ENCODE results near the gene PDE6G.
A peak's percentile ranks its signal among the peaks of the same experiment; 100 is the strongest.

The PDE6G gene

DNA sequence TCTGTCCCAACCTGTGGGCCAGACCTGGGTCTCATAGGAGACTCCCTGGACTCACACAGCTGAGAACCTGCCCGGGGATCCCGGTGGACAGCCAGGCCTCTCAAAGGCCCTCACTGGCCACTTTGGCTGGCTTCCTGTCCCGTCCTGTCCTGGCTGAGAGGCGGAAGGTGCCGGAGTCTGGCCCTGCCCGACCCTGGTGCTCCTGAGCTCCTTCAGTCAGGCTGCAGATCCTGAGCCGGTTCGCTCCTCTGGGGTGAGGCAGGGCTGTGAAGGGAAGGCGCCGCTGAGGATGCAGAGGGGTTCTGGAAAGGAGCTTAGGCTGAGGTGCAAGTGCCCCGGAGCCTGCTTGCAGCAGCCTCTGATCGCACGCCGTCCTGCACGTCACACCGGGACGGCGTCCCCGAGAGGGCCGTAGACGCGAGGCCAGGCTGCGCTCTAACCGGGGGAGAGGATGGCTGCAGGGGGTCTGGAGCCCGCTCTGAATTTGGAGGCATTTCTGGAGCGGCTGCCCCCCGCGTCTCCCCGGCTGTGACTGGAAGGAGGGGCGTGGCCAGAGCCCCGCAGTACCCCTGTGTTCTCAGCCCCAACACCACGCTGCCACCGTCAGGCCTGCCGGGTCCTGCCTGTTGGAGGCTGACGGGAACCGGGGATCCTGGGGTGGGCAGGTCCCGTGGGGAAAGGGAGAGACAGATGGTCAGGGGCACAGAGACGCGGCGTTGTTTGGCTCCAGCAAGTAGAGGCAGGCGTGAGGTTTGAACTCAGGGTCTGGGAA is 31.6 kb upstream of the PDE6G start:
- no peak for DNase-seq (ENCODE audit: low read depth, low spot score)

DNA sequence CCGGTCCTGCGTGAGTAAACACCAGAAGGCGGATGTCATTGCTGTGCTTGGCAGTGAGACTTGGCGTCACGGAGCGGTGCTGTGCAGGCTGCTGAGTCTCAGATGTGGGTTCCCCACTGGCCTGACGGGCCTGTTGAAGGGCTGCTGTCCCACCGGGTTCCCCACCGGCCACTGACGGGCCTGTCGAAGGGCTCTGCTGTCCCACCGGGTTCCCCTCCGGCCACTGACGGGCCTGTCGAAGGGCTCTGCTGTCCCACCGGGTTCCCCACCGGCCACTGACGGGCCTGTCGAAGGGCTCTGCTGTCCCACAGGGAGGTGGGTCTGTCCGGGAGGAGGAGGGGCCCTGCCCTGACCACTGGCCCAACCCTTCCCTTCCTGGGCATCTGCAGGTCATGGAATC is 30.3 kb upstream of the PDE6G start:
- no peak for DNase-seq (ENCODE audit: low read depth, low spot score)

DNA sequence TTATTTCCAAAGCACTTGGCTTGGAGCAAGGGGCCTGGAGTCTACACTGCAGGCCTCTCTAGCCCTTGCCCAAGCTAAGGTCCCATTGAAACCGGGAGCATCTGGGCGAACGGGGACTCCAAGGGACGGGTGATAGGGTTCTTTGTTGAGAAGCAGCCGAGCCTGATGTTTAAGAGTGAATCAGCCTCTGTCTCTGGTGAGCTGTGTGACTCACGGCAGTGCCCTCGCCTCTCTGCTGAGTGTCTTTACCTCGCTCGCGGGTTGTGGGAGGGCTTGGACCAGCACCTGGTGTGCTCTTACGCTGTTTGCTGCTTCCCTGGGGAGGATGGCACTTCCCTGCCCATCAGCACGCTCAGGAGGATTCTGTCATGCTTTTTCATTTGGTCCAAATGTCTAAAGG is 28.8 kb upstream of the PDE6G start:
- no peak for DNase-seq (ENCODE audit: low read depth, low spot score)

DNA sequence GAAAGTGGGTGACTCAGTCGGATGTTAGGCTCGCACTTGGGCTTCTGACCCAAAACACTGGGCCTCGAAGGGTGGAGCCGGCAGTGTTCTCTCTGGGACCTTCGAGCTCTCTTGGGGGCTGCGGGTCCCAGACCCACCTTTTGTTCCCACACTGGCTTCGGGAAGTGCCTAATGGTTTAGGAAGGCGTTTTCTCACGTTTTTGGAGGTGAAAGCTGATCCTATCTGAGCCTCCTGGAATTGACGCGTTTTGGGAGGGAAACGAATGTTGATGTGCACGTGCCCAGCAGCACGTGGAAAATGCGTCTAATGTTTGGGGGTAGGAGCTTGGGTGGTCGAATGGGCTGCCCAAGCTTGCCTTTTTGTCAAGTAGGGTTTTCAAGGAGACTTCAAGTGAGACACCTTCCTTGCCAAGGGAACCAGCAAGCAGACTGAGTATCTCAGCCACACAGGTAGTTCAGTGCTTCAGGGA is 28.1 kb upstream of the PDE6G start:
- peak; percentile 55 for DNase-seq (ENCODE audit: low read depth, low spot score)

DNA sequence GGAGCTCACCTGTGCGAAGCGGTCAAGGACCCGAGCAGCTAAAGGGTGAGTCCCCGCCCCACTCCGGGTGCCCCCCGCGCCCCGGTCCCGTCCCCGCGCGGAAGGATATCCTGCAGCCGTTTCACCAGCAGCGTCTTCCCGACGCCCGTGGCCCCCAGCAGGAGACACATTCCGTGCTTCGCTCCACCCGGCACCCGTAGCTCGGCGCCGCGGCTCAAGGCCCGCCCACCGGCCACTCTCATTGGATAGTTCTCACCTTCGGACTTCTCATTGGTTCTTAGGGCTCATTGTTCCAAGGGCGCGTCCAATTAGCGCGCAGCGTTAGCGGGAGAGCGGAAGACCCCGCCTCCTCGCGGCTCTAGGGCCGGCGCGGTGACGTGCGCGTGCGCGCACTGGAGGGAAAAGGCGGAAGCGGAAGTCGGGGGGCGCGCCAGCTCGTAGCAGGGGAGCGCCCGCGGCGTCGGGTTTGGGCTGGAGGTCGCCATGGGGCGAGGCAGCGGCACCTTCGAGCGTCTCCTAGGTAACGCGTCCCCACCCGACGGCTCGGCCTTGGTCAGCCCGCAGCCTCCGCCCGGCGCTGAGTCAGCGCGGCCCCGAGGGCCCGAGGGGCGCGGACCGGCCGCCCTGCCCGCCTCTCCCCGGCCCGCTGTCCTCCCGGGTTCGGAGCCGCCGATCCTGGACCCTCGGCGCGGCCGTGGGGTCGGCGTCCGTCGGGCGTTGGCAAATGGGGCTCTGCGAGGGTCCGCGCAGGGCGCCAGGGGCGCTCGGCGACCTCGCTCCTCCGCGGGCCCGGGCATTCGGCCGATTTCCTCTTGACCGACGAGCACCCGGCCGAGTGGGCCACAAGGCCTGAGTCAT is 27.5 kb upstream of the PDE6G start, which contains the start of the genes ARL16 and HGS:
TSS of gene ARL16 (minus strand) at position 214 of the 858 bp plus-strand sequence. CDS start at position 170, 44 bp downstream.
TSS of gene HGS (plus strand) at position 428 of the 858 bp plus-strand sequence. CDS start at position 484, 56 bp downstream.
- DNase-seq (ENCODE audit: low read depth, low spot score) = peak; percentile 100

DNA sequence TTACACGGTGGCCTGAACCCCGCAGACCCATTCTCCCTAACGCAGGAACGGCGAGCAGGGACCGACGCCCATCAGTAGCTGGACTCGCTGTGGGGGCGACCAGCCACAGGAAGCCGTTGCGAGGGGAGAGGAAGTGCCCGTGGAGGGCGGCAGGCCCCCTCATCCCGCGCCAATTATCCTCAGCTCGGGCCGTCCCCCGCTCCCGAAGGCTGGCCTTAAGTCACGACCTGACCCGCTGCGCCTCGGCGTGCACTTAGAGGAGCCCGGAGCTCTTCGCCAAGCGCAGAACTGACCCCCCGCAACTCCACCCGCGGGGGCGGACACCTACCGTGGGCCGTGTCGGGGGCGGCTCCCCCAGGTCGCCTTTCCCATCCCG is 26.9 kb upstream of the PDE6G start:
- DNase-seq (ENCODE audit: low read depth, low spot score) = peak; percentile 37

DNA sequence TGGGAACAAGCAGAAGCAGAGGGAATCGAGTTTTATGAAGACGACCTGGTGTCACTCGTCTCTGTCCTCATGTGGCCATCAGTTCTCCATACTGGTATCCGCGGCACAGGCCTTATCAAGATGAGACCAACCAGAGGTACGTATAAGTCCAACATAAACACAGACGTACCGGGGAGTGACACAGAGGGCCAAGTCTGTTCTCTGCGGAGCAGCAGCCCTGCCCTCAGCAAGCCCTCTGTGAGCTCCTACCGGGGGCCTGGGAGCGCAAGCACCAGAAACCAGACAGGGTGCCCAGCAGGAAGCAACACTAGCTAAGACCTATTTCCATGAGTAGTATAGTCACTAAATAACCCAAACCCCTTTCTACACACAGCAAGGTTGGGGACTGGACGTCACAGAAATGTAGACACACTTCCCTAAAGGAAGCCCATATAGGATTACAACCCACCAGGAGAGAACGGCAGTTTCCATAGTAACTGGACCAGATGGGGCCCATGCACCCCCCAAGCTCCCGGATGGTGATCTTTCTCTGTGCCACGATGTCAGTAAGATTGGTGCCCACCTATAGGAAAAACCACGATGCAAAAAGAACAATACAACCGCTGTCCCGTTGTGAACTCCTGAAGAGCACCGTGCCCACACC is 26.3 kb upstream of the PDE6G start:
- DNase-seq (ENCODE audit: low read depth, low spot score) = peak; percentile 18

DNA sequence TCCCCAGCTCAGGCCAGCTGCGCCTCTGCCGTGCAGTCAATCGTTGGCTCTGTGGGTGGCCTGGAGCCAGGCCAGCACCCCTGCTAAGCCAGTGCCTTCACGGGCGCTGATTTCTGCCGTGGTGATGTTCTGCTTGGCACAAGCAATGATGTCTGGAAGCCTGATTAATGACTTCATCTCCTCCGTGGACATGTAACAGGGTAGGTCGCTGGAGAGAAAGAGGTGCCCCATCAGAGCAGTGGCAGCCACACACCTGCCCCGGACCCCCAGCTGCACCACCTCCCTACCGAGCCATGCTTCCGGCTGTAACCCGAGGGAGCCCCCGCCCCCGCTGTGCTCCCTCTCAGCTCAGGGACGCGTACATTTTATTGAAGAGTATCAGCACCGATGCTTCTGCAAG is 25.3 kb upstream of the PDE6G start:
- DNase-seq (ENCODE audit: low read depth, low spot score) = no peak

DNA sequence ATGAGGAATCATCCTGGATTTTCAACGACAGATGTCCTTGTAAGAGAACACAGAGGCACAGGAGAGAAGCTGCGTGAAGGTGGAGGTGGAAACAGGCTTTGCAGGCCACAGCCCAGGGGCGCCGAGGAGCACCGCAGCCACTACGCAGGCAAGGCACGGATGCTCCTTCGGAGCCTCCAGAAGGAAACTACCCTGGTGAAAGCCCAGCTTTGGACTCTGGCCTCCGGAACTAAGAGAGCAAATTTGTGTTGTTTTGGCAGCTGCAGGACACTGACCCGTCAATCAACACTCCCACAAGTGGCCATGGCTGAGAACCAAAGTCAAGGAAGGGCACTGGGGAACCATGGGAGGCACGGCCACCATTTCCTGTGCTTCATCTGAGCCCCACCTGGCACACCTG is 23.8 kb upstream of the PDE6G start:
- no peak for DNase-seq (ENCODE audit: low read depth, low spot score)

DNA sequence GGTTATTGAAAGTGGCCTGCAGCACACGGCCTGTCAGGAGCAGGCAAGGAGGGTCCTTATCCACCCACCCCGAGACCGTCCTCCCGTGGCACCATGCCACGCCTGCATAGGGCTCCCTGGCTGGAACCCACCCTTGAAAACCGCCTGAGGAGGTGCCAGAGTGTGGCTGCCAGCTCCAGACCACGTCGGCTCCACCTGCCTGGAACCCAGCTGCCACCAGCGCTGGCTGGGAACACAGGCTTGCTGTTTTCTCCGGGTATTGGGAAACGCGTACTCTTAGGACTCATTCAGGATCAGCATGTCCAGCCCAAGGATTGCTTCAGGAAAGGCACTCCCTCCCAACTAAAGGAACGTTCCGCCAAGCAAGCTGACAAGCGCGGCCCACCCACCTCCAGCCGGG is 20.6 kb upstream of the PDE6G start:
- no peak for DNase-seq (ENCODE audit: low read depth, low spot score)

DNA sequence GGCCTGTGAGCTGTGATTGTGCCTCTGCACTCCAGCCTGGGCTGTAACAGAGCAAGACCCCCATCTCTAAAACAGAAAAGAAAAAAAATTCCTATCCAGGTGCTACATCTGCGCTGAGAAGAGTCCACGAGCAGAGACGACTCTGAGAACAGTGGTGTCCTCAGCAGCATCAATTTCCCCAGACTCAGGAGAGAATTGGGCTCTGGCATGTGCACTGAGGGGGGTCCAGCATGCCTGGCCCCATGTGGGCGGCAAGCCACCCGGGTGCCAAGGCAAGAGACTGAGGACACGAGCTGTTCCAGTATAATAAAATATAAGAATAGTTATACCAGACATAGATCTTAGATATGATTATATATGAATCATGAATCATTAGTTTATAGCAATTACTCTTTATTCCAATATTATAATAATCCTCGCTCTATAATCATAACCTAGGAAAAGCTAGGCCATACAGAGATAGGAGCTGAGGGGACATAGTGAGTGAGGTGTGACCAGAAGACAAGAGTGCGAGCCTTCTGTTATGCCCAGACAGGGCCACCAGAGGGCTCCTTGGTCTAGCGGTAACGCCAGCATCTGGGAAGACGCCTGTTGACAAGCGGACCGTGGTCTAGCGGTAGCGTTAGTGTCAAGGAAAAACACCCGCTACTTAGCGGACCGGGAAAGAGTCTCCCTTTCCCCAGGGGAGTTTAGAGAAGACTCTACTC is 19.3 kb upstream of the PDE6G start:
- peak; percentile 72 for DNase-seq (ENCODE audit: low read depth, low spot score)

DNA sequence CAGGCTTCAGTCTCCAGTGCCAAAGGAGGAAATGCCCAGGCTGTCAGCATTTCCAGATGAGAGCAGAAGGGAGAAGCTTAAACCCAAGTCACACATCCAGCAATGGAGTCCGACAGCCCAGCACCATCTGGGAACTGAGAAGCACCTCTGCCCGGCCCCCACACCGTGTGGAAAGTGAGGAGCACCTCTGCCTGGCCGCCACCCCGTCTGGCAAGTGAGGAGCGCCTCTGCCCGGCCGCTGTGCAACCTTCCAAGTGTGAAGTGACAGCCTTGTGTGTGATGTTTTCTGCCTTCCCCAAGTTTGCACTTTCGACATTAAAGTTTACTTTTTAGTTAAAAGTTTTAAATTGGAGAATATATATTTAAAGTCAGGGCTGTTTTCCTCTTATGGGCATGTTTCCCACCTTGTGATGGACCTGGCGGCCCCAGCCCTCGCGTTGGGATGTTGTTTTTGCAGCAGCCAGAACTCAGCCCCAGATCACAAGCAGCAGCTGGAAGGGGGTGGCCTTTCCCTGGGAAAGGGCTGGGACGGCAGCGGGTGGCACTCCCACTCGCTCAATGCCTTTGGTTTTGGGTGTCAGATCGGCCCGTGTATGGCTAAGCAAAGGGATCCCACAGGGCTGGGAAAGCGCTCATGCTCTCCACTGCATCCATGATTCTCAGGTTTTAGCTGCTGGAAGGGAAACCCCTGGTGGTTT is 17.4 kb upstream of the PDE6G start:
- DNase-seq (ENCODE audit: low read depth, low spot score) = no peak

DNA sequence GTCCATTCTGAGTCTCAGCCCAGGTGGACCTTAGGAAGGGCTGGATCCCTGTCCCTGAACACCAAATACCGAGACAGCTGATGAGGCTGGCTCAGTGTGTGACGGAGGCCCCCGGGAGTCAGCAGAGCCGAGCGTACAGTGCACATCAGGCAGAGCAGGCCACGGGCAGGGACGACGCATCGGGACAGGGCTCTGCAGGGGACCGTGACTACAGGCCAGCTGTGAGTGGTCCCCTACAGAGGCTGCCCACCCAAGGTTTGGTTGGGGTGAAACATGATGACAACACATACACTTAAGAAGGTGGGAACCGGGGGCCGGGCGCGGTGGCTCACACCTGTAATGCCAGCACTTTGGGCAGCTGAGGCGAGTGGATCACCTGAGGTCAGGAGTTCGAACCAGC is 16.6 kb upstream of the PDE6G start:
- no peak for DNase-seq (ENCODE audit: low read depth, low spot score)

DNA sequence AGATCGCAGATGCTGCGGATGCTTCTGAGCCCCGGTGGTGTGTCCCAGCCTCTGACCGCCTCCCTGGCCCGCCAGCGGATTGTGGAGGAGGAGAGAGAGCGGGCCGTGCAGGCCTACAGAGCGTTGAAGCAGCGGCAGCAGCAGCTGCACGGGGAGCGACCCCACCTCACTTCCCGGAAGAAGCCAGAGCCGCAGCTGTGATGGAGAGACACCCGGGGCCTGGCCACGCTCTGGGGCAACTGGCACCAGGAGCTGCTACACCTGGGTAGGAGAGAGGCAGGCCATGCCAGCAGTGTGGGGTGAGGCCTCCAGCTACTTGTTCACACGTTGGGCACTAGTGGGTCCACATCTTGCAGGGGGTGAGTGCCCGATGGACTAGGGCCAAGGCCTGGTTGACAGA is 16.2 kb upstream of the PDE6G start:
- DNase-seq (ENCODE audit: low read depth, low spot score) = no peak

DNA sequence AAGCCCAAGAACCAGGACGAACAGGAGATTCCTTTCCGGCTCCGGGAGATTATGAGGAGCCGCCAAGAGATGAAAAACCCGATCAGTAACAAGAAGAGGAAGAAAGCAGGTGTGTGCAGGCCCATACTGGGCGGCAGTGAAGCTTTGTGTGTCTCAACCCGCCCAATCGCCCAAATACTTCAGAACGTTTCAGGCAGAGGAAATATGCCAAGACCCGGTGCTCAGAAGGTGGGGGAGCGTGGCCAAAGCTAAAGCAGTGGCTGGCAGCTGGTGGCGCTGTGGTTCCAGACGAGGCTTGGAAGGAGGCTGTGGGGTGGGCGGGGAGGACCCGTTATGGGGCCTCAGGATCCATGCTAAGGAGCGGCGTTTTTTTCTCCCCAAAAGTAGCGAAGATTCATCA is 11.4 kb upstream of the PDE6G start:
- peak; percentile 69 for DNase-seq (ENCODE audit: low read depth, low spot score)

DNA sequence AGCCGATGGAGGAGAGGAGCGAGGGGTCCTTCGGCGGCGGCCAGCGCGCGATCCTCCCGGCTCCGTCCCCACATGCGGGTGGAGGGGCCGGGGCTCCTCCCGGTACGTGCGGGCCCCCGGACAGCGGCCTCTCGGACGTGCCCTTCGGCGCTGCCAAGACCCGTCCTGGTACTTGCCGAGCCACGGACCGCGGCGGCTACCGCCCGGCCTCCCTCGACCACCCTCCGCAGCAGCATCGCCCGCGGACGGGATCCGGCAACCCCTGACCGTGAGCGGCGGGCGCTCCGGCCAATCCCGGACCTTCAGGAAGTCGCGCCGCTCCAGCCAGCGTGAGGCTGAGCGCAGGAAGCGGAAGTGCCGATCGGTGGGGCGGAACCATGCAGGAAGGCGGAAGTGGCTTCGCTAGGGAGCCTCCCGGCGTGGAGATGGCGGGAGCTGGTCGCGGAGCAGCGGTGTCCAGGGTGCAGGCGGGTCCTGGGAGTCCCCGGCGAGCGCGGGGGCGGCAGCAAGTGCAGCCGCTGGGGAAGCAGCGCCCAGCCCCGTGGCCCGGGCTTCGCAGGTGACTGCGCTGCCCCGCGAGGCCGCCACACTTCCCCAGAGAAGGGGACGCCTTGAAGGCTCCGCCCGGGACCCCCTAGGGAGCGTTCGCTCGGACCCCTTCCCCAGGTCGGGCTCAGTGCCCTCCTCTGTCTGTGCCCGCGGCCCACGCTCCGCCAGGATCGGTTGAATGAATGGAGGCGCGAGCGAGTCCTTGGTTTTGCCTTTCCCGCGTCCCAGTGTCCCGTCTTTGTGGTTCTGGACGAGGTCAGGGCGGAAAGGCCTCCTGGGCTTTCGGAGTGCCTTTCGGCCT is 10.2 kb upstream of the PDE6G start, which contains the start of the genes CCDC137 and OXLD1:
TSS of gene CCDC137 (plus strand) at position 396 of the 850 bp plus-strand sequence. CDS start at position 426, 30 bp downstream.
TSS of gene OXLD1 (minus strand) at position 264 of the 850 bp plus-strand sequence. CDS start at position 236, 28 bp downstream.
- peak; percentile 97 for DNase-seq (ENCODE audit: low read depth, low spot score)

DNA sequence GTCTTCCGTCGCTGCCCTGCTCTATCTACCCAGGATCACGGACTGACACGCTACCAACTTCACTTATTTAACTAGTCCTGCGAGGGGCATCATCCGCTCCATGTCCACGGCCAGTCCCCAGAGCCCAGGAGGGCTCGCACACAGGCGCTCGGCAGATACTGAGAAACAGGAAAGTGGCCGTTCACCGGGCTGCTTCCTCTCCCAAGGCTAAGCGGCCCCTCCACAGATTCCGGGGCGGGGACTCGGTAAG is 9.7 kb upstream of the PDE6G start:
- no peak for DNase-seq (ENCODE audit: low read depth, low spot score)

DNA sequence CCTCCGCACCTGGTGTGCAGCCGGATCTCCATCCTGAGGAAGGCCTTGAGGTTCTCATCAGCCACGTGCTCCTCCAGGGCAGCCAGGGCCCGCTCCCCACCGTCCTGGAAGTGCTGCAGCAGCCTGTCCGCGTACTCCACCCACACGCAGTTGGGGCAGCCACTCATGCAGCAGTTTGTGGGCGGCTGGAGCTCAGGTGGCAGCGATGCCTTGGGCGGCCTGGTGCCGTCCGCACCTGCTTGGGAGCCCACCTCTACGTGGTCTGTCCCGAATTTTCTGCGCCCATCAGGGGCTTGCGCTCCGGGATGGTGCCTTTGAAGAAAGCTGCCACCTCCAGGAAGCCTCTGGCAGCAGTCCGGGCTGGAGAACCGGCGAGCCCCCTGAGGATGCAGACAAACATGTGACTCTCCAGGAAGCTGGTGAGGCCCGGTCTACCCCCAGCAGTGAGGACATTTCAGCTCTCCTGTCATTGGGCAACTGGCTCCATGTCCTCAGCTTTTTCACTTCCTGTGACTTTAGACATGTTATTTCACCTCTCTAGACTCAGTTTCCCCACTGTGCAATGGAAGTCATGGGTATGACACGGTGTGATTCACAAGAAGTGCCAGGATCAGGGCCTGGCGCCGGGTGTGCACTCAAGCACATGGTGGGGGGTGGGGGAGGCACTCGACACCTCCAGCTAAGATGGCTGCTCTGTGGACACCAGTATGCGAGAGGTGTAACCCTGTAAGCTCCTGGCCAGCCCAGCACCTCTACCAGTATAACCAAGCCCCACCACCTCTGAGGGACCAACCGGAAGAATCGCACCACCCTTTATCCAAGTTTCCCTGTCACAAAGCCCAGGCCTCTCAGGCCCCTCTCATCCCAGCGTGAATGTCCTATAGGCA is 9.1 kb upstream of the PDE6G start:
- DNase-seq (ENCODE audit: low read depth, low spot score) = peak; percentile 57

DNA sequence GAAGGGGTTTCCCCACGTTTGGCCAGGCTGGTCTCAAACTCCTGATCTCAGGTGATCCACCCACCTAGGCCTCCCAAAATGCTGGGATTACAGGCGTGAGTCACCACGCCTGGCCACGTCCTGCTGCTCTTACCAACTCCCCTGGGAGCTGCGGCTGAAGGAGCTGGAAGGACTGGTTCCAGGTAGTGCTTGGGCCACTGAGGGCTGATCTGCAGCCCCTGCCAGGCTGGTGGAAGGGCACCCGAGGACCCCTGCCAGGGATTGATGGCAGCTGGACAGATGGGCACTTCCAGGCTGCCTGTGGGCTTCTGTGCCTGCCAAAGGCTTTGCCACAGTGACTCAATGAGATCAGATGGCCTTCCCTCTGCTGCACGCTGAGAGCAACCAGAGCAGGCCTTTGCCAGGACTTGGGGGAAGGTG is 7.7 kb upstream of the PDE6G start:
- DNase-seq (ENCODE audit: low read depth, low spot score) = no peak

All from ELF-1 (cell line).